Measurements from ENCODE around the gene TCAF2.
"Not testable (repeated sequence)": the region's sequence is repeated elsewhere in the genome, so short reads cannot be mapped to it uniquely, and the experiment has no call there.

TCAF2 gene

DNA sequence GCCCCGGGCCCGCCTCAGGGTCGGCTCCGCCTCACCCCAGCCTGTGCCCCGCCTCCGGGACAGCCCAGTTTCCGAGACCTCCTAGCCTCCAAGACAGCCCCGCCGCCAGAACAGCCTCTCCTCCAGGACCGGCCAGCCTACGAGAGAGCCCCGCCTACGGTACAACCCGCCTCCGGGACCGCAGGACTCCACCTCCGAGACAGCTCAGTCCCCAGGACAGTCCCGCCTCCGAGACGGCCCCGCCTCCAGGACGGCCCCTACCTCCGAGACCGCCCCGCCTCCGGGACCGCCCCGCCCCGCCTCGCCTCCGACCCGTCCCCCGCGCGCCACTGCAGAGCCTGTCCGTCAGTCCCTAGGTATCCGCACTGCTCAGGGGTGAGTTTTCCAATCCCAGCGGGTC, at the start of gene TCAF2:
Gene TCAF2 (plus strand): TSS at position 329 of the 400 bp plus-strand sequence.
- in situ Hi-C loops (cut with HindIII; ENCODE audit: low sequenced_read_pairs) = not testable (repeated sequence)

DNA sequence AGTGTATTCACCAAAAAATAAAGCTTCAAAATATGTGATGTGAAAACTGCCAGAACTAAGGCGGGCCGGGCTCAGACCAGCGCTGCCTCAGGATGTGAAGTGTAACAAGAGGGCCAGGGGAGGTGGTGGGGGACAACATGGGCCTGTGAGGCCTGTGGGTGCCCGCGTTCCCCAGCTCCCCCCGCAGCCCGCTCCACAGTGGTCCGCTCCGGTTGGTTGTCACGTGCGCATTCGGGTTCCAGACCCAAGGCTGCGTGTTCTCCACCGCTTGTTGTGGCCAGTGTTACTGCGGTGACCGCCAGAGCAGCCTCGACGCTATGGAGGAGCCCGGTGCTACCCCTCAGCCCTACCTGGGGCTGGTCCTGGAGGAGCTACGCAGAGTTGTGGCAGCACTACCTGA, 49.3 kb upstream of the TCAF2 start, which contains the start of gene CTAGE15:
Gene CTAGE15 (plus strand): TSS at position 301 of the 400 bp plus-strand sequence. CDS start 17 bp downstream, at position 318.
- in situ Hi-C loops (cut with HindIII; ENCODE audit: low sequenced_read_pairs) = not testable (repeated sequence)

DNA sequence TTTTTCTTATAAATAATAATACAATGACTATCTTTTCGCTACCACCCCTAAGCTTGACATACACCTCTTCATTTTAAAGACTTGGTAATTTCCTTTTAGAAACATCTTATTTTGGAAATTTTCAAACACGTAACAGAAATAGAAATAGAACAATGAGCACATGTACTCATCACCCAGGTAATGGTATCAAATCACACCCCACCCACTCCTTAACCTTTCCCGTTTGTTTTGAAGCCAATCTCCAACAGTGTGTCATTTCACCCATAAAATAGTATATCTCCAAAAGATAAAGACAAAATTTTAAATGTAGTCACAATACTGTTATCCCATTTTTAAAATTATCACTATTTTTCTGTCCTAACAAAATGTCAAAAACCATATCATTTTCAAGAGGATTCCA, 32.6 kb upstream of the TCAF2 start:
- in situ Hi-C loops (cut with HindIII; ENCODE audit: low sequenced_read_pairs) = not testable (repeated sequence)

DNA sequence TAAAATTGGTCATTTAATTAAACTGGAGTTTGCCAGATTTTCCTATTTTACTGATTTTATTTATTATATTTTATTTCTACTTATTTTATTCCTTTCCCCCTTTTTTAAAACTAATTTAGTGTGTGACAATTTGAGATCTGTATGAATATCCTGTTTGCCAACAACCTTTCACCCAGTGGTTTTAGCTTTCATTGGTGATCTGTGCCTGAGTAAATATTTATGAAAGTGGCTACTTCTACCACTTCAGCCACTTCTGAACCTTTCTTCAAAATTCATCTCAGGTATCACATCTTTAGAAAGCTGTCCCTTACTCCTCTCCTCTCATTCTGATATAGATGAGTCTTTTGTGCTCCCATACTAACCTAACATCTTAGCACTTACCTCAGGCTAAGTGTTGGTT, 30.9 kb upstream of the TCAF2 start:
- in situ Hi-C loops (cut with HindIII; ENCODE audit: low sequenced_read_pairs) = not testable (repeated sequence)

DNA sequence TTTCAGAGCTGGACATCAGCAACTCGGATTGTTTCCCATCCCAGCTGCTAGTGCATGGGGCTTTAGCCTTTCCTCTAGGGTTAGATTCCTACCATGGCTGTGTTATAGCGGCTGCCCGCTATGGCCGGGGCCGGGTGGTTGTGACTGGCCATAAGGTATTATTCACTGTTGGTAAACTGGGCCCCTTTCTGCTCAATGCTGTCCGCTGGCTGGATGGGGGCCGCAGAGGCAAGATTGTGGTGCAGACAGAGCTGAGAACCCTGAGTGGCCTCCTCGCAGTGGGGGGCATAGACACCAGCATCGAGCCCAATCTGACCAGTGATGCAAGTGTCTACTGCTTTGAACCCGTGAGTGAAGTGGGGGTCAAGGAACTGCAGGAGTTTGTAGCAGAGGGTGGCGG, 22.7 kb upstream of the TCAF2 start:
- in situ Hi-C loops (cut with HindIII; ENCODE audit: low sequenced_read_pairs) = not testable (repeated sequence)

DNA sequence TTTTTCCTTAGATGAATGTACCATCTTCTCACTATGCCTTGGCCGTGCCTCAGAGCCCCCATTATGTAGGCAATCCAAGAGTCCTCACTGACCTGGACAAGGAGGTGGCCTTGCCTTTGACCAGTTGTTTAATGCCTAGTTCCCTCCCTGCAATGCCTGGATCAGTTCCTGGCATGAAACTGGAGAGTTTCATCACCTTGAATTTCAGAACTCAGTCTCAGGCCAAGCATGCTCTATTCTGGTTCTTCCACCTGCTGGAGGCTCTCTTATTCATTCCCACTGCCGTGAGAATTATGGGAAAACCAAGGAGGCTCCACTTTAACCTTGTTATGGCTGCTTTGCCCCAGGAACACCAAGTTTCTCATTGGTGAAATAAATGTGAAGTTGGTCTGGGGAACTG, 17.2 kb upstream of the TCAF2 start:
- in situ Hi-C loops (cut with HindIII; ENCODE audit: low sequenced_read_pairs) = not testable (repeated sequence)

DNA sequence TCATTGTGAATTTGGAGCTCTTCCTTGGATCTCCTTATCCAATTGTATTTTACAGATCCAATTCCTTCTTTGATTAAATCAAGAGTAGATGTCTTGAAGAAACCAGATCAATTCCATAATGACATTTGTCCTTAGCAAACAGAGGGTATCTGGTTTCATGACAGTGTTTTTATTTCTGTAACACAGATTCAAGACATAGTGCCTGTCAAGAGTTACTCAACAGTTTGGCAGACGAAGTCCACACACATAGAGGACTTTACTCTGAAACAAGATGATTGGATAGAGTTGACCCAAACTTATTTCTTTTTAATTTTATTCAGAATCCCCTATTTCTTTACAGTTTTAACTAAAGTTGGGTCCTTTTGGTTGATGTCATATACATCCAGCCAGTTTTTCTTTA, 14.7 kb upstream of the TCAF2 start:
- in situ Hi-C loops (cut with HindIII; ENCODE audit: low sequenced_read_pairs) = not testable (repeated sequence)

DNA sequence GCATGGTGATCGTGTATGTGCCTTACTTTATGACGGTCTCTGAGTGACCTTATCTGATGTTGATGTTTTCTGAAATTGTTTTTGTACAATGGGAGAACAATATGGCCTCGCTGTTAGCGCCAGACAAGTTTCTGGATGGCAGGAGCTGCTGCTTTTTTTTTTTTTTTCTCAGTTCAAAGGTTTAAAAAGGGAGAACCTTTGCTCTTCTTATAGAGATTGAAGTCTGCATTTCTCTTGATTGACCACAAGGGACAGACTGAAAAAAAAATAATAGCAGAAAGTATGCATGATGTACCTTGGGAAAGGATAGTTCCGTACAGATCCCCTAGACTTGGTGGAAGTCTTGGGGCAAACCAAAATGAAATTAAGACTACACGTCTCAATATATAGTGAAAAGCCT, 5.2 kb upstream of the TCAF2 start:
- in situ Hi-C loops (cut with HindIII; ENCODE audit: low sequenced_read_pairs) = not testable (repeated sequence)

DNA sequence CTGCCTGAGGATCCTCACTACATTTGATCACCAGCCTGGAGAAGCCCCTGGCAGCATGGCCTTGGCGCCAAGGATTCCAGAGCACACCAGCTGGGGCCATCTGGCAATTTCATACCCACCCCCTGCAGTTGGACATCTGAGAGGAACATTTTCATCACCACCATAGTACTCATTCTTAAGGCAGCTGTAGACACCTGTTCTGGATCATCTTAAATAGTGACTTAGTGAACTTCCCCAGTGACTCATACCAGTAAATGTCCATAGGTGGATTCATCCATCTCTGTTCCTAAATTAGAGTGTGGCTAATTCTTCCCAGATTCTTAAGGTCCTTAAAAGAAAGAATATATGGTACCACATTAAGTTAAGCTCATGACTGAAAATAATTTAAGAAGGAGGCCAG, 3.6 kb upstream of the TCAF2 start:
- in situ Hi-C loops (cut with HindIII; ENCODE audit: low sequenced_read_pairs) = not testable (repeated sequence)

DNA sequence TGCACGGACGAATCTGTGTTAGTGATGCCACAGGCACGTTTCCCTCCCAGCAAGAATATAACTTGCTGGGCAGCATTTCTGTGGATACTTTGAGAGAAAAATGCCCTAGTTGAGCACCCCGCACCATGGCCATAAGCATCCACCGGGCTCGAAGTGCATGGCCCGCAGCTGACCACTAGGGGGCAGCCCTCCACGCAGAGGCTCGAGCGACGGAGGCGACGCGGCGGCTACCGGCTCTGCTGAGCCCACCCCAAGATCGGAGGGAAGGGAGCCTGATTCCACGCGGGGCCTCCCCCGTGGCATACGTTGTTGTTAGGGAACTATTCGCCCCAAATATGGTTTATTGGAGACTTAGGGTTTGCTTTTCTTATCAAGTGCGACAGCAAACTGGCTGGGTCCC, 716 bp upstream of the TCAF2 start:
- in situ Hi-C loops (cut with HindIII; ENCODE audit: low sequenced_read_pairs) = not testable (repeated sequence)

DNA sequence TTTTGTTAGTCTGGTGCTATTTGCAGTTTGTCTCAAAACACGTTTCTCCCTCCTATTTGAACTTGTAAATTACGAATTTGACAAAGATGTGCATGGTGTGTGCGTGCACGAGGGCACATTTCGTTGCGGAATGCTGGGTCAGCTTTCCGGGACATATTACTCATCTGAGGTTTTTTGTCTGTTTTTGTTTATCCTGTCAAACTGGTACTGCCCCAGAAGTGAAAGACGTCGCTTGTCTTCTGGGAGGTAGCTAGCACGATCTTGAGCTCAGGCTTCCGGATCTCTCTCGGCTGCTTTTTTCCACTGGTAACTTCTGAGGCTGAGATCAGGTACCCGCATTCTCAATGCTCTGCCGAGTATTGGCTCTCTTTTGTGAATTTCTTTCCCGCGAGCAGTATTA, 401 bp downstream of the TCAF2 start:
- in situ Hi-C loops (cut with HindIII; ENCODE audit: low sequenced_read_pairs) = not testable (repeated sequence)

DNA sequence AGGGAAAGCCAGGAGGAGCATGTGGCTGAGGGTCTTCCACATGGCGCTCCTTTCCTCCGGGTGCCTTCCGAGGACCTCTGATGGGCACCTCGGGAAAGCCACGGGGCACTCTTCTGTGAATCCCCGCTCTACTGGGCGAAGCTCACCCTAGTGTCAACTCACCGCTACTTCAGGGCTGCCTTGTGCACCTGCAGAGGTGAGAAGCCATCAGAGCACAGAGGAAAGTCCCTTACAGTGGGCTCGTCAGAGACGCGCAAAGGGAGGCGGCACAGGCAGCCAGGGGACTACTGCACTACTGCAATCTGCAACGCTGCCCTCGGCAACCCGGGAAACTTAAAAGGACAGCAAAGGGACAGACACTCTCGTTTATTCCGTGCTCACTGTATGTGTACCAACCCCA, 1.4 kb downstream of the TCAF2 start:
- in situ Hi-C loops (cut with HindIII; ENCODE audit: low sequenced_read_pairs) = not testable (repeated sequence)

DNA sequence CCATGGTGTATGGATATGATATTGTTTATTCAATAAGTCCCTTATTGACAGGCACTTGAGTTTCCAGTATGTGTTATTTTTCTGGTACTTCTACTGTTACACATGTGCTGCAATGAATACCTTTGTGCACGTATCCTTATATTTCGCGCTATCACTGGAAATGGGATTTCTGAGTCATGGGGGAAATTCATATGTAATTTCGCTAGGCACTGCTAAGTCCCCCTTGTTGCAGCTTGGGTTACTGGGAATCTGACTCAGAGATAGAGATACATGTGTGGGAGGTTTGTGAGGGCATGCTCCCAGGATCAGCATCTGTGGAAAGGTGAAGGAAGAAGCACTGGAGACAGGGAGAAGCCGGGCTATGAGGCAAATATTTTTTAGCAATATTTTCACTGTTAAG, 9.9 kb downstream of the TCAF2 start:
- in situ Hi-C loops (cut with HindIII; ENCODE audit: low sequenced_read_pairs) = not testable (repeated sequence)

DNA sequence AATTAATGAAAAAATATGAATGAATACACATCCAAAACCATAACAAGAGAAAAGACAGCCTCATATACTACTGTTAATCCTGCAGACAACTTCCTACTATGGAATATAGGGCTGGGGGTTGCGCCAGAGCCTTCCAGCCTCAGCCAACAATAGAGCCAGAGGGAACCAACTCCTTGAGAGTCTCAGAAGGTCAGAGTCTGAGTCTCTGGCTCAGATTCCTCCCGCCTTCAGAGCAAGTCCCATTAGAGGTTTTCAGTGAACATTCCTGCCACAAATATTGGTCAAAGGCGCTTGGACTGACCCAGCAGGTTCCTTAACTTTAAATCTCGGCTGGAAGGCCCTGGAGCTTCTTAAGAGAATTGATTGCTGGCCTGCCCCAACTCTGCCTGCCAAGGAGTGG, 11.7 kb downstream of the TCAF2 start:
- in situ Hi-C loops (cut with HindIII; ENCODE audit: low sequenced_read_pairs) = not testable (repeated sequence)

DNA sequence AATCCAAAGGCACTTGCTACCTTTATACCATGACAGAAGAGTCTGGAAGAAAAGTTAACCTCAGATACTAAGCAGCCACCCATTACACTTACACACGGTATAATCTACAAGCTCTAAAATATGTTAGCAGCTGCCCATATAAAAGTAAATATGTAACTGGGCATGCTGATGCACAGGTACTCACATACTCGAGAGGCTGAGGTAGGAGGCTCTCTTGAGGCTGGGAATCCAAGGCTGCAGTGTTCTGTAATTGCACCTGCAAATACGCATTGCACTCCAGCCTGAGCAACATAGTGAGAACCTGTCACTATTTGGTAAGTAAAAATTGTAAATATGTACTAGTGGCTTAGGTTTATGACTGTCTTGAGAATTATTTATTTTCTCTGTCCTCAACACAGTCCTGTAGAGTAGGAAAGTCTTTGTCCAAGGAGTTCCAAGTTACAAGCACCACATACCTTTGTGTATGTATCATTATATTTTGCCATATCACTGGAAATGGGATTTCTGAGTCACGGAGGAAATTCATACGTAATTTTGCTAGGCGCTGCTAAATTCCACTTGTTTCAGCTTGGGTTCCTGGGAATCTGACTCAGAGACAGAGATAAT, 12.3 kb downstream of the TCAF2 start:
- in situ Hi-C loops (cut with HindIII; ENCODE audit: low sequenced_read_pairs) = not testable (repeated sequence)

DNA sequence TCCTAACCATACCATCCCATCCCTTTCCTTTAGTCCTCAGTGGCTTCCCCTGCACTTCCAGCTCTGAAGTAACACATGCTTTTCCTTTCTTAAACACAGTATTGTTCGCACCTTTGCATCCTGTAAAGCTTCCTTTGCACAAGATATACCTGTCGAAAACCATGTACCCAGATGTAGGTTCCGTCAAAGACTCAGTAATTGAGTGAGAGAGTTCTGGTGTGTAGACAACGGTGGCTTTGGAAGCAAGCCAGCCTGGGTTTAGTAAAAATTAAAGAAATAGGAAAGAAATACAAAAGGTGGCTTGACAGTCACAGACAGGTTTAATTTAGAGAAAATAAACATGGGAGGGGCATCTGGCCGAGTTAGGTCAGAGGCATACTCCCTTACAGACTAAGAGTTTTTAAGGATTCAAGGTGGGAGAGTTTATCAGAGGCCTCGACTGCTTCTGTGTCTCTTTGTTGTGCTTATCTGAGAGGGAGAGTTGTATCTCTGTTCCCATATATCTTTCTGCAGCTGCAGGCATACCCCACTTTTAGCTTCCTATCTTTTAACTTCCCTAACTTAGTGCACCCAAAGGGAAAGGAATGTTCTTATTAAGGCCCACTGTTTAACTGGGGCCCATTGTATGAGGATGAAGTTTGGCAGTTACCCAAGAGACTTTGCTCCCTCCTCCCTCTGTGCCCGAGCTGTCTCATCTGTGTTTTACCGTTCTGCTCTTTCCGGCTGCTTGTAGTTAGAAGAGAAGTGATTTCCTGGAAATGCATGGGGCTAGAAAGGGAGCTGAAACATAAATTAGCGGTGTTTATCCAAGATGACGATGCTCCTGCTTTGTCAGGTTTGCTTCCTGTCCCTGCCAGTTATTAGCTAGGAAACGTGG, 14.8 kb downstream of the TCAF2 start:
- in situ Hi-C loops (cut with HindIII; ENCODE audit: low sequenced_read_pairs) = not testable (repeated sequence)

DNA sequence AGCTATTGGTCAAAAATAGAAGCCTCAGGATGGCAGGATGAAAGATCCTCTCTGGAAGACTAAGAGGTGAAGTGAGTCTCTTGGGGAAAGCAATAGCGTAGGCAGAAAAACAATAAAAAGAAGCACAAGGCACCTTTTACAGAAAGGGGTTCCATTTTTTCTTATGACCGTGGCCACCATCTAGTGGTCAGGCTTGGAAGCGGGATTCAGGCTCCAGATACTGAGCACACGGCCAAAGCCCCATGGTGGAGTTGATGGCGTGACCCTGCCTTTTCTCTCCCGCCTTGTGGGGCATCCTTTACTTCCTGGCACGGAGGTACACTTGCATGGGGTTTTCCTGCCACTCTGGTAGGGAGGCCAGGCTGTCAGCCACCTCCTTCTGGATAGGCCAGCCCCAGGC, 18.6 kb downstream of the TCAF2 start:
- in situ Hi-C loops (cut with HindIII; ENCODE audit: low sequenced_read_pairs) = not testable (repeated sequence)

DNA sequence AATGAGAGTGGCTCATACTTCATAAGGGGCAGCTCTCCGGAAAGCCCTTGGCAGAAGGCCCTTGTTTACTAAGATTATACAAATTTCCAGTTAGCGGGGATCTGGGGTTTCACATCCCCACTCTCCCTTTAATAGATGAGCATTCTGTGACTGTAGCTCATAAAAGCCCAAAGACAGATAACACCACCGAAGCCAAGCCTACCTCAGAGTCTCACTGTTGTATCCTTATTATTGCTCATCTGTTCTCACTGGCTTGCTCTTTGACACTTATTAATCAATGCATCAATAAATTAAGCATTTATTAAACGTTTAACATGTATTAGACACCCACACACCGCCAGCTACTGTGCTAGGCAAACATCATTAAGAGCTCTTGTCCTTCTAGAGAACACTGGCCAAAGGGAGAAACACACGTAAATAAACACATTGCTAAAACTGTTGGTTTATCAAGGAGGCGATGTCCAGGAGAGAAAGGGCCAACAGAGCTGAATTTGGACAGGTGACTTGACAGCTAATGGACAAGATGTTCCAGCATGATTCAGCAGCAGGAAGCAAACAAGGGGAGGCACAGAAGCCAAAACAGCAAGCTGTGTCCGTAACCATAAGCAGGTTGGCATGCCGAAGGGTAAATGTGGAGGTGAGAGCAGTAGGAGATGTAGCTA, 19.9 kb downstream of the TCAF2 start:
- in situ Hi-C loops (cut with HindIII; ENCODE audit: low sequenced_read_pairs) = not testable (repeated sequence)

DNA sequence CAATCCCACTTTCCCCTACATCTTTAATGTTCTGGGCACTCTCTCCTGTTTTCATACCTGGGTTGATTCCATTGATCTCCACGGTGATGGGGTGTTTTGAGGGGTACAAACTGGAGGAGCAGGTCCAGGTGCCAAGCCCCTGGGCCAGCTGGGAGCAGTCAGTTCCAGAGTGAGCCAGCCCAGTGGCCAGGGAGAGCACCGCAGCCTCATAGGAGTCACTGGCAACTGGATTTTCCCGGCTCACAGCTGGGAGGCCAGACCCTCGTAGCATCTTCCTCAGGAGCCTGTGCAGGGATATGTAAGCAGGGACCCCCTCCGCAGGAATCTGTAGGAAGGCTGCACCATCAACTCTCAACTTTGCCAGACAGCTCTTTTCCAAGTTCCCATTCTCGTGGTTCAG, 25.8 kb downstream of the TCAF2 start:
- in situ Hi-C loops (cut with HindIII; ENCODE audit: low sequenced_read_pairs) = not testable (repeated sequence)

DNA sequence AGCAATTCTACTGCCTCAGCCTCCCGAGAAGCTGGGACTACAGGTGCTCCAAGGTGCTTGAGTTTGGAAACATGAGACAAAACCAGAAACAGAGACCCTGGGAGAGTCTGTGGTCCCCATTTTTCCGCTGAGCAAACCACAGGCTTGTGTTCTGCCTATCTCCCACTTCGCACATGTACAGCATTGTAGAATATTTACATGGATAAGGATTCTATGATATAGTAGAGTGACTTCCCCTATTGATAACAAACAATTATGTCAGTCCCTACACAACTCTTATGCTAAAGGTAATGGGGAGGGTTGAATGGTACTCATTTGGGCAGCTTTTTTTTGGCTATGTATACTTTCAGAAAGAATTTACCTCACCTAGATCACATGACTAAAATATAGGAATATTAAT, 29.1 kb downstream of the TCAF2 start:
- in situ Hi-C loops (cut with HindIII; ENCODE audit: low sequenced_read_pairs) = not testable (repeated sequence)

DNA sequence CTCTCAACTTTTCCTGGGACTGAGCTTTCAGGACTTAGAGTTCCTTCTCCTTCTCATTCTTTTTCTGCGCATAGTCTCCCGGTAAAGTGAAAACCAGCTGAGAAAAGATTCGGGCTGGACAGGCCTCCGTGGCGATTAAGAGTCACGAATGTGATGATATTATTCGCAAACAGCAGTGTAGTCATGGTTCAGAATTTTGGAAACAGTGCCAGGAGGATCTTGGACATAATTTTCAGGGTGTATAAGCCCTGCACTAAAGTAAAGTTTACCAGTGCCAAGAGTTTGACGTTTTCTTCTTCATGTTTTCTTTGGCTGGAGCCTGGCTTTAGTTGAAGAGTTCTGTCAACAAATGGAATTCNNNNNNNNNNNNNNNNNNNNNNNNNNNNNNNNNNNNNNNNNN, 29.7 kb downstream of the TCAF2 start:
- in situ Hi-C loops (cut with HindIII; ENCODE audit: low sequenced_read_pairs) = not testable (repeated sequence)

Data from endothelial cell of hepatic sinusoid (primary cell).